Type B pancreatic cell (in vitro differentiated cells): ENCODE results near the gene CHMP3. TPM values are rescaled to one million over a fixed set of nuclear protein-coding genes. Genes with fewer than 3 reads are reported as not detected.

Experiments
- DNase-seq: peaks from one replicate; pipeline ENCODE4 v3.0.0; 2021; ENCODE audit warnings: mixed read lengths; ENCODE audit not compliant: unreplicated experiment; ENCODE audit errors: extremely low spot score
- H3K27ac Mint-ChIP-seq: 2 replicates; pipeline ENCODE4 v1.8.0; 2021; ENCODE audit warnings: mild to moderate bottlenecking, mixed read lengths
- H3K27me3 Mint-ChIP-seq: 2 replicates; pipeline ENCODE4 v1.8.0; 2021; ENCODE audit warnings: mixed read lengths
- H3K36me3 Mint-ChIP-seq: 2 replicates; pipeline ENCODE4 v1.8.0; 2021; ENCODE audit warnings: mixed read lengths
- H3K4me1 Mint-ChIP-seq: one replicate; pipeline ENCODE4 v1.8.0; 2021; ENCODE audit warnings: mixed read lengths; ENCODE audit not compliant: unreplicated experiment
- H3K4me3 Mint-ChIP-seq: 2 replicates; pipeline ENCODE4 v1.8.0; 2021; ENCODE audit warnings: mild to moderate bottlenecking, mixed read lengths
- H3K9me3 Mint-ChIP-seq: 2 replicates; pipeline ENCODE4 v1.8.0; 2021; ENCODE audit warnings: mixed read lengths
- CTCF ChIP-seq: fragments of 200-600 bp; sonication (generic); conservative IDR thresholded peaks from 2 replicates; pipeline ENCODE4 v1.5.0; 2021; ENCODE audit warnings: antibody characterized with exemption, mild to moderate bottlenecking
- total RNA-seq: library from RNA; stranded (reverse); gene quantifications from 2 replicates; pipeline ENCODE4 v1.2.1, GENCODE V29; 2021; ENCODE audit warnings: low replicate concordance

Gene CHMP3
- total RNA-seq, 1 donor from 2014 or later, result 76.4 TPM

GRCh38 chr2:86525421-86526340 is 37.6 kb downstream of the CHMP3 start:
- Mint-ChIP-seq H3K36me3 (peaks cover 10% of the 10 kb centered on the region), H3K27me3 (no peaks in the 10 kb centered on the region), H3K27ac (no peak overlapping the region), H3K4me3 (no peak overlapping the region), H3K9me3 (no peaks in the 10 kb centered on the region), H3K4me1 (no peaks in the 10 kb centered on the region)
- TF ChIP-seq CTCF, result no peak
- DNase-seq, result no peak

GRCh38 chr2:86523491-86523890 is 39.8 kb downstream of the CHMP3 start:
- Mint-ChIP-seq H3K4me1 (no peaks in the 10 kb centered on the region), H3K4me3 (no peak overlapping the region), H3K27me3 (no peaks in the 10 kb centered on the region), H3K9me3 (peaks cover 4% of the 10 kb centered on the region), H3K27ac (no peak overlapping the region), H3K36me3 (peaks cover 12% of the 10 kb centered on the region)
- no peak for TF ChIP-seq CTCF
- no peak for DNase-seq

- H3K4me3 Mint-ChIP-seq, result no peak overlapping the region
- H3K36me3 Mint-ChIP-seq, result peaks cover 12% of the 10 kb centered on the region
- H3K4me1 Mint-ChIP-seq, result no peaks in the 10 kb centered on the region
- H3K27me3 Mint-ChIP-seq, result no peaks in the 10 kb centered on the region
- no peak for DNase-seq
- peaks cover 4% of the 10 kb centered on the region for H3K9me3 Mint-ChIP-seq
- no peak overlapping the region for H3K27ac Mint-ChIP-seq
- TF ChIP-seq CTCF, result no peak
These were observed 40.5 kb downstream of the CHMP3 start for GRCh38 chr2:86522711-86523110.

GRCh38 chr2:86521922-86522321 is 41.3 kb downstream of the CHMP3 start:
- no peaks in the 10 kb centered on the region for H3K27me3 Mint-ChIP-seq
- H3K9me3 Mint-ChIP-seq, result peaks cover 4% of the 10 kb centered on the region
- H3K4me1 Mint-ChIP-seq, result no peaks in the 10 kb centered on the region
- no peak for DNase-seq
- TF ChIP-seq CTCF, result no peak
- no peak overlapping the region for H3K27ac Mint-ChIP-seq
- H3K36me3 Mint-ChIP-seq, result peaks cover 12% of the 10 kb centered on the region
- no peak overlapping the region for H3K4me3 Mint-ChIP-seq

GRCh38 chr2:86520153-86520552 is 43.1 kb downstream of the CHMP3 start:
- no peak overlapping the region for H3K4me3 Mint-ChIP-seq
- H3K27me3 Mint-ChIP-seq, result no peaks in the 10 kb centered on the region
- peaks cover 4% of the 10 kb centered on the region for H3K9me3 Mint-ChIP-seq
- no peak overlapping the region for H3K27ac Mint-ChIP-seq
- H3K4me1 Mint-ChIP-seq, result no peaks in the 10 kb centered on the region
- TF ChIP-seq CTCF, result peak; percentile 42
- peaks cover 12% of the 10 kb centered on the region for H3K36me3 Mint-ChIP-seq
- no peak for DNase-seq
